Mesodermal cell (in vitro differentiated cells): ENCODE data around the gene METRN.
"Not testable (repeated sequence)": the region's sequence is repeated elsewhere in the genome, so short reads cannot be mapped to it uniquely, and the experiment has no call there.

ENCODE experiments used
- H3K27ac ChIP-seq: 2 replicates; pipeline ENCODE4 v1.7.0; 2013; ENCODE audit warnings: mild to moderate bottlenecking, low read depth, low read length, moderate library complexity; ENCODE audit not compliant: severe bottlenecking
- H3K36me3 ChIP-seq: 2 replicates; pipeline ENCODE4 v1.7.1; 2013; ENCODE audit warnings: mild to moderate bottlenecking, low read length, moderate library complexity; ENCODE audit not compliant: control insufficient read depth, insufficient read depth
- H3K4me1 ChIP-seq: one replicate; pipeline ENCODE4 v1.7.1; 2013; ENCODE audit warnings: mild to moderate bottlenecking, low read length; ENCODE audit not compliant: insufficient read depth, control insufficient read depth, poor library complexity, severe bottlenecking
- H3K4me3 ChIP-seq: 2 replicates; pipeline ENCODE4 v1.7.0; 2013; ENCODE audit warnings: low read length, control low read depth, mild to moderate bottlenecking; ENCODE audit not compliant: insufficient read depth, poor library complexity, severe bottlenecking; ENCODE audit errors: extremely low read depth
- H3K9me3 ChIP-seq: 2 replicates; pipeline ENCODE4 v1.7.1; 2013; ENCODE audit warnings: mild to moderate bottlenecking, low read length, moderate library complexity; ENCODE audit not compliant: control insufficient read depth
- WGBS, 2 experiments: methylation state at CpG; one replicate each; pipeline ENCODE4 v1.1.5; 2013; ENCODE audit warnings: missing lambda C conversion rate in 2 of 2; ENCODE audit not compliant: insufficient coverage in 2 of 2; 5-methylcytosine and 5-hydroxymethylcytosine counted together

Gene METRN

DNA sequence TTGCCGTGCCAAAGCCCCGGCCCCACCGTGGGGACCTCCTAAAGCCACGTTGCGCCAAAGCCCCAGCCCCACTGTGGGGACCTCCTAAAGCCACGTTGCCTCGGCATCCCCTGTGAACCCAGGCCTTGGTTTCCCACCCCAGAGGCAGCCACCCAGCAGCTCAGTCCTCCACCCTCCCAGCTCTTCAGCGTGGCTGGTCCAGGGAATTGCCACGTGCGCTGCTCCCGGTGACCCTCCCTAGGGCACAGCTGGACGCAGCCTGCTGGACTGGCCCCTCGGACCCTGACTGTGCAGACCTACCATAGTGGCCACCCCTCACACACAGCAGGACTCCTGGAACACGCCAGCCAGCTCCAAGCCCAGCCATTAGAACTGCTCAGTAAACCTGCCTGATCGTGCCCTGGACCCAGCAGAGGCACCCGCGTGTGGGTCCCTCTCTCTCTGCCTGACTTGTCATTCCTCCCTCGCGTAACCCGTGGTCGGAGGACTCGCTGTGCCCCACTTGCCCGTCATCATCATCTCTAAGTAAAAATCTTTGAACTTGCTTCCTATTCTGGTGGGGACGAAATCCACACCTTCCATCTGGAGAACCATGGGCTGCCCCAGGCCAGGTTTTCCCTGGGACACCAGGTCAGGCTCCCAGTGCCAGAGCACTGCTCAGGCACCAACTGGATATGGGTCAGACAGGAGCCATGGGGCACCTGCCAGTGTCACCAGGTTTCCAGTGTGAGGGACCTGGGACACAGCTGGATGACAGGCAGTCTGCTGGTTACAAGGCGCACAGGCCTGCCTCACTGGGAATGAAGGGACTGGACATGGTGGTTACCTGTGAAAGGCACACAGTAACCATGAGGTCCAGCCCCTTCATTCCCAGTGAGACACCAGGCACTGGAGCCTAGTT is 20.3 kb downstream of the METRN start:
- H3K36me3 ChIP-seq: peaks cover 62% of the 10 kb centered on the region
- WGBS, 2 experiments: 93 to 96% methylated on average over 21 to 25 of the region's 25 CpGs

DNA sequence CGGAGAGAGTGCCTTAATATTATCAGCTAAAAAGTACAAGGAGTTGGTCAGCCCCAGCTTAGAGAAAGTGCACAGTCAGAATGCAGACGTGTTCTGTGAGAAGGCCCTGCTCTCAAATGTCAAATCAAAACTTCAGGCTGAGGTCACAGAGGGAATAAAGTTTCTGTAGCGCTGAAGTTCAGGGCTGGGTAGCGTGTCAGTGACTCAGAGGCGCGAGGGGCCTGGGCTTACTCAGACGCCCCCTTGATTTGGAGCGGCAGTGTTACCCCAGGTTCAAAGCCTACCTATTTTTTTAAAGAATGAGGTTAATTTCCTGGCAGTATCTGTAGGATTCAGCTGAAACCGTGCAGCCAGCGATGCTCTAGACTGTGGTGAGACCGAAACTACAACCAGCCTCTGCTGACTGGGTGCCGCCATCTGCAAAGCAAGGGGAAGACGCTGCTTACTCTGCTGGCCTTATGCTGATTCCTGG is 21.1 kb downstream of the METRN start:
- H3K27ac ChIP-seq: no peak overlapping the region
- H3K4me3 ChIP-seq: no peak overlapping the region
- peaks cover 57% of the 10 kb centered on the region for H3K36me3 ChIP-seq
- WGBS, 2 experiments: 97 to 98% methylated on average over 13 of the region's 13 CpGs
- no peaks in the 10 kb centered on the region for H3K4me1 ChIP-seq
- H3K9me3 ChIP-seq: no peaks in the 10 kb centered on the region

More for the DNA sequence above, 20.3 kb downstream of the METRN start:
- Histone ChIP-seq H3K4me1 (no peaks in the 10 kb centered on the region), H3K9me3 (no peaks in the 10 kb centered on the region), H3K27ac (no peak overlapping the region), H3K4me3 (no peak overlapping the region)

GRCh38 chr16:736936-737481 is 22.1 kb downstream of the METRN start:
- Histone ChIP-seq H3K9me3 (no peaks in the 10 kb centered on the region), H3K36me3 (peaks cover 51% of the 10 kb centered on the region)
- WGBS, 2 experiments: 95 to 96% methylated on average over 29 of the region's 29 CpGs

GRCh38 chr16:739560-740458 is 24.9 kb downstream of the METRN start:
- 54 to 80% methylated on average over 25 to 34 of the region's 38 CpGs for WGBS, 2 experiments
- H3K36me3 ChIP-seq: peaks cover 39% of the 10 kb centered on the region
- no peaks in the 10 kb centered on the region for H3K9me3 ChIP-seq
- H3K27ac ChIP-seq: no peak overlapping the region
- peak overlapping the region; percentile 82 for H3K4me3 ChIP-seq
- H3K4me1 ChIP-seq: no peaks in the 10 kb centered on the region

More at GRCh38 chr16:736936-737481, 22.1 kb downstream of the METRN start:
- Histone ChIP-seq H3K4me1 (no peaks in the 10 kb centered on the region), H3K27ac (no peak overlapping the region), H3K4me3 (no peak overlapping the region)

DNA sequence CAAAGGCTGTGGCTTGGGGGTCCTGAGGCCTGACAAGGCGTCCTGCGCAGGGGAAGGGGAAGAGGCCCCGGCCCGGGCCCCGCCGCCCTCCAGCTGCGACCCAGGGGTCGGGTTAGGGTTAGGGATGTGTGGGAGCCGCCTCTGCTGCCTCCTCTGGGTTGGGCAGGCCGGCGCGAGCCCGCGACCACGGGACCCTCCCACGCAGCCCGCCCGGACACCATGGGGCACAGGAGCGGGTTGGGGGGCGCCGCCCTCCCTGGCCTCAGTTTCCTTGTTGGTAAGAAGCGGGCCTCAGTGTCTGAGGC is 25.5 kb downstream of the METRN start:
- Histone ChIP-seq H3K9me3 (no peaks in the 10 kb centered on the region), H3K36me3 (peaks cover 37% of the 10 kb centered on the region), H3K27ac (no peak overlapping the region), H3K4me3 (peak overlapping the region; percentile 82), H3K4me1 (no peaks in the 10 kb centered on the region)
- WGBS, 2 experiments: 1% methylated on average over 18 of the region's 22 CpGs

- Histone ChIP-seq H3K9me3 (no peaks in the 10 kb centered on the region), H3K36me3 (peaks cover 31% of the 10 kb centered on the region), H3K4me1 (no peaks in the 10 kb centered on the region), H3K4me3 (peak within 1 kb of the TSS; percentile 82), H3K27ac (no peak within 1 kb of the TSS)
- WGBS, 2 experiments: 0% methylated on average over 74 to 75 of the region's 79 CpGs
Observed at GRCh38 chr16:740764-741505, 26.0 kb downstream of the METRN start, which contains the start of gene CIAO3. Gene CIAO3, minus strand, starts transcription at chr16:740997. Its CDS starts 12 bp downstream, at chr16:740985.

DNA sequence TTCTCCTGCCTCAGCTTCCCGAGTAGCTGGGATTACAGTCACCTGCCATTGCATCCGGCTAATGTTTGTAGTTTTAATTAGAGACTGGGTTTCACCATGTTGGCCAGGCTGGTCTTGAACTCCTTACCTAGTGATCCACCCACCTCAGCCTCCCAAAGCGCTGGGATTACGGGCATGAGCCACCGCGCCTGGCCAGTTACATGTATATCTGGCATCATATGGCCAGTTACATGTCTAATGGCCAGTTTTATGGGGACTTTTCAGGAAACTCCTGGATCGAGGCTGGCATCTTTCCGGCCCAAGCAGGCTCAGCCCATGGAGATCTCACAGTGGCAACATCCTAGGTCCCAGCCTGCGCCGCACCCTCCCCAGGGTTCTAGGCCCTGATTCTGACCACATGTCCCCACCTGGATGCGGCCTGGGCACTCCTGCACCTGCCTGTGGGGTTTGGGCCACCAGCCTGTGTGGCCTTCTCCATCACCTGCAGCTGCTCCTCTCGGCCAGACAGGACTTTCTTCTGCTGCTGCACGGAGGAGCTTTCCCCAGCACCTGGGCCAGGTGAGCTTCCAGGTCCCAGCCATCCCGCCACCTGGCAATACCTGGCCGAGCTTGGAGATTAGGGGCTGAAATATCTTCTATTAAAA is 27.2 kb downstream of the METRN start:
- H3K36me3 ChIP-seq: peaks cover 20% of the 10 kb centered on the region
- no peak overlapping the region for H3K27ac ChIP-seq
- H3K9me3 ChIP-seq: no peaks in the 10 kb centered on the region
- no peaks in the 10 kb centered on the region for H3K4me1 ChIP-seq
- no peak overlapping the region for H3K4me3 ChIP-seq
- WGBS, 2 experiments: 96 to 97% methylated on average over 13 to 15 of the region's 15 CpGs

DNA sequence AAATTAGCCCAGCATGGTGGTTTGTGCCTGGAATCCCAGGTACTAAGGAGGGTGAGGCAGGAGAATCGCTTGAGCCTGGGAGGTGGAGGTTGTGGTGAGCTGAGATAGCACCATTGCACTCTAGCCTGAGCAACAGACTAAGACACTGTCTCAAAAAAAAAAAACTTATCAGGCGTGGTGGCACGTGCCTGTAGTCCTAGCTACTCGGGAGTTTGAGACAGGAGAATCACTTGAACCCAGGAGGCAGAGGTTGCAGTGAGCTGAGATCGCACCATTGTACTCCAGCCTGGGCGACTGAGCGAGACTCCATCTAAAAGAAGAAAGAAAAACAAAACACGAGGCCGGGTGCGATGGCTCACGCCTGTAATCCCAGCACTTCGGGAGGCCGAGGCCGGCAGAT is 28.0 kb downstream of the METRN start:
- not testable (repeated sequence) for H3K4me1 ChIP-seq, H3K4me3 ChIP-seq, H3K9me3 ChIP-seq, H3K27ac ChIP-seq
- WGBS, 2 experiments: 84 to 94% methylated on average over 9 to 10 of the region's 14 CpGs
- H3K36me3 ChIP-seq: peaks cover 13% of the 10 kb centered on the region

DNA sequence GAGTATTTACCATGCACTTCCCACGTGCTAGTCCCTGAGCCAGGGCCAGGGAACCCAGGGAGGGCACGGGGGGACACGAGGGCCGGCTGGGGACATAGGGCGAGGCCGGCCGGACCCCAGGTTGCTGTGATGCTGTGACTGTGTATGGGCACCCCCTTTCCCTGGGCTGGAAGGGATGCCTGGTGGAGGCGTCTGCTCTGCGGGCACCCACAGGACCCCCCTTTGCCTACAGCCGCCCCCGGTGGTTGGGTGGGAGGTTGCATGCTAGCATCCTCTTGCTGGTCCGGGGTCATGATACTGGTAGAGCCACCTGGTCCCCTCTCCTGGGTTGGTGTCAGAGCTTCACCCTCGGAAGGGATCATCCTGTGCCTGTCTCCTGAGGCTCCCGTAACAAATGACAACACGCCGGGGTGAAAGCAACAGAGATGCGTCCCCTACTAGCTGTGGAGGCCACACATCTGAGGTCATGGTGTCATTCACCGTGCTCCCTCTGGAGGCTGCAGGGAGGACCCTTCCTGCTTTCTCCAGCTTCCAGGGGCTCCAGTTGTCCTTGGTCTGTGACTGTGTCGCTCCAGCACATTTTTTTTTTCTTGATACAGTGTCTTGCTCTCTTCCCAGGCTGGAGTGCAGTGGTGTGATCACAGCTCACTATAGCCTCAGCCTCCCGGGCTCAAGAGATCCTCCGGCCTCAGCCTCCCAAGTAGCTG is 29.0 kb downstream of the METRN start:
- Histone ChIP-seq H3K27ac (no peak overlapping the region), H3K4me1 (no peaks in the 10 kb centered on the region), H3K9me3 (no peaks in the 10 kb centered on the region), H3K36me3 (peaks cover 5% of the 10 kb centered on the region), H3K4me3 (no peak overlapping the region)
- 87 to 95% methylated on average over 17 to 19 of the region's 21 CpGs for WGBS, 2 experiments
